Caco-2 (cell line): Measurements from ENCODE around the gene TMEM132C. TPM values are rescaled to one million over a fixed set of nuclear protein-coding genes. Genes with fewer than 3 reads are reported as not detected.

Experiments
- BruUV-seq: library from RNA; stranded (reverse); fragments of 400-500 nt; replicated peaks from 2 replicates; lab custom pipeline; 2021; lab: Mats Ljungman, UMichigan
- CTCF ChIA-PET: fragments of 300-600 bp; sonication (Branson Sonifier 250); formaldehyde crosslinking; loops from one replicate; lab custom pipeline; 2022; ENCODE audit warnings: antibody characterized with exemption; lab: Charles Lee
- POLR2A ChIA-PET: fragments of 300-600 bp; sonication (Branson Sonifier 250); formaldehyde crosslinking; loops from one replicate; lab custom pipeline; 2022; ENCODE audit warnings: antibody characterized with exemption; lab: Charles Lee
- DNase-seq, 2 experiments: peaks; one replicate each; pipeline versions ENCODE4 v3.0.0 to v3.0.0-alpha.2; 2020 to 2022
- H3K27me3 ChIP-seq: replicated peaks from 2 replicates; pipeline ENCODE4 v1.6.0; 2011; ENCODE audit warnings: low read length; ENCODE audit not compliant: control insufficient read depth, insufficient read depth
- H3K36me3 ChIP-seq: 2 replicates; pipeline ENCODE4 v1.5.1; 2011; ENCODE audit warnings: low read length; ENCODE audit not compliant: control insufficient read depth, insufficient read depth
- H3K4me1 ChIP-seq: fragments of 250-450 bp; sonication (Bioruptor Pico); 2 replicates; pipeline ENCODE4 v1.5.1; 2020; ENCODE audit warnings: mild to moderate bottlenecking
- H3K4me3 ChIP-seq: 2 replicates; pipeline ENCODE4 v1.5.1; 2011; ENCODE audit warnings: low read depth, mild to moderate bottlenecking, control low read depth, low read length
- H3K9me3 ChIP-seq: fragments of 250-450 bp; sonication (Bioruptor Pico); 2 replicates; pipeline ENCODE4 v1.5.1; 2020; ENCODE audit warnings: mild to moderate bottlenecking, moderate library complexity
- H3K27ac Mint-ChIP-seq: one replicate; pipeline ENCODE4 v1.8.0; 2022; ENCODE audit warnings: mixed read lengths; ENCODE audit not compliant: unreplicated experiment
- H3K27me3 Mint-ChIP-seq: one replicate; pipeline ENCODE4 v1.8.0; 2022; ENCODE audit warnings: mixed read lengths; ENCODE audit not compliant: insufficient read depth, unreplicated experiment
- H3K36me3 Mint-ChIP-seq: one replicate; pipeline ENCODE4 v1.8.0; 2022; ENCODE audit warnings: mild to moderate bottlenecking, mixed read lengths; ENCODE audit not compliant: insufficient read depth, unreplicated experiment
- H3K4me1 Mint-ChIP-seq: one replicate; pipeline ENCODE4 v1.8.0; 2022; ENCODE audit warnings: low read depth, mixed read lengths; ENCODE audit not compliant: unreplicated experiment
- H3K4me3 Mint-ChIP-seq: one replicate; pipeline ENCODE4 v1.8.0; 2022; ENCODE audit warnings: mild to moderate bottlenecking, moderate library complexity, mixed read lengths; ENCODE audit not compliant: unreplicated experiment
- H3K9me3 Mint-ChIP-seq: one replicate; pipeline ENCODE4 v1.8.0; 2022; ENCODE audit warnings: mixed read lengths; ENCODE audit not compliant: unreplicated experiment
- CTCF ChIP-seq, 2 experiments: fragments of 200-600 bp in 1 of 2; IDR thresholded peaks; 1 replicate in 1 of 2; 2 replicates in 1 of 2; pipeline versions ENCODE4 v1.5.1 to v1.8.0; 2011 to 2022; ENCODE audit warnings: antibody characterized with exemption in 1 of 2, control low read depth in 1 of 2, inconsistent platforms in 1 of 2, low read depth in 1 of 2, low read length in 1 of 2, mild to moderate bottlenecking in 1 of 2, moderate library complexity in 1 of 2; ENCODE audit not compliant: insufficient read depth in 1 of 2, severe bottlenecking in 1 of 2, unreplicated experiment in 1 of 2
- intact Hi-C: fragments of 100-400 bp; cut with micrococcal nuclease; formaldehyde crosslinking; loops from one replicate; pipeline ENCODE4 v1.10.0; 2022; ENCODE audit not compliant: unreplicated experiment
- total RNA-seq: library from RNA; stranded (reverse); gene quantifications from 2 replicates; pipeline ENCODE4 v1.2.3, GENCODE V29; 2022

TMEM132C gene
- total RNA-seq, 1 experiment from 2014 or later, result not detected

- Mint-ChIP-seq H3K27ac (no peak overlapping the region), H3K4me1 (no peaks in the 10 kb centered on the region), H3K27me3 (peaks cover 5% of the 10 kb centered on the region), H3K36me3 (no peaks in the 10 kb centered on the region), H3K4me3 (no peak overlapping the region), H3K9me3 (no peaks in the 10 kb centered on the region)
- intact Hi-C loops, result no loop called here
- H3K4me3 ChIP-seq, result no peak overlapping the region
- POLR2A ChIA-PET, result no interaction called here
- H3K36me3 ChIP-seq, result no peaks in the 10 kb centered on the region
- no TSS peak for BruUV-seq
- TF ChIP-seq CTCF (IDR thresholded peaks at IDR 0.05; ENCODE audit: insufficient read depth in 1 of 2, low read depth in 1 of 2, low read length in 1 of 2, severe bottlenecking in 1 of 2, unreplicated experiment in 1 of 2), result no peak
- H3K9me3 ChIP-seq, result no peaks in the 10 kb centered on the region
- no peaks in the 10 kb centered on the region for H3K4me1 ChIP-seq
- DNase-seq, result no peak
- no peaks in the 10 kb centered on the region for H3K27me3 ChIP-seq
- CTCF ChIA-PET, result interaction anchor here (0.7 kb wide), 1 partner anchor 332 kb away, joined by 3 read pairs; no protein-coding TSS in a partner anchor
These were observed 320.9 kb downstream of the TMEM132C start for GRCh38 chr12:128587918-128588317.

- H3K27me3 Mint-ChIP-seq, result peaks cover 4% of the 10 kb centered on the region
- no peak for DNase-seq
- no peaks in the 10 kb centered on the region for H3K36me3 Mint-ChIP-seq
- Histone ChIP-seq H3K27me3 (no peaks in the 10 kb centered on the region), H3K9me3 (no peaks in the 10 kb centered on the region), H3K36me3 (no peaks in the 10 kb centered on the region), H3K4me1 (no peaks in the 10 kb centered on the region), H3K4me3 (no peak overlapping the region)
- intact Hi-C loops, result no loop called here
- no peak overlapping the region for H3K4me3 Mint-ChIP-seq
- H3K4me1 Mint-ChIP-seq, result no peaks in the 10 kb centered on the region
- H3K9me3 Mint-ChIP-seq, result peaks cover 5% of the 10 kb centered on the region
- no TSS peak for BruUV-seq
- ChIA-PET POLR2A (no interaction called here), CTCF (no interaction called here)
- no peak overlapping the region for H3K27ac Mint-ChIP-seq
- no peak for TF ChIP-seq CTCF (IDR thresholded peaks at IDR 0.05; ENCODE audit: insufficient read depth in 1 of 2, low read depth in 1 of 2, low read length in 1 of 2, severe bottlenecking in 1 of 2, unreplicated experiment in 1 of 2)
These were observed 325.3 kb downstream of the TMEM132C start for GRCh38 chr12:128592220-128592744.

GRCh38 chr12:128594521-128594920 is 327.6 kb downstream of the TMEM132C start:
- no peak overlapping the region for H3K4me3 Mint-ChIP-seq
- no peaks in the 10 kb centered on the region for H3K36me3 Mint-ChIP-seq
- Histone ChIP-seq H3K4me1 (no peaks in the 10 kb centered on the region), H3K36me3 (no peaks in the 10 kb centered on the region), H3K27me3 (no peaks in the 10 kb centered on the region), H3K4me3 (no peak overlapping the region), H3K9me3 (no peaks in the 10 kb centered on the region)
- H3K27me3 Mint-ChIP-seq, result peaks cover 4% of the 10 kb centered on the region
- ChIA-PET CTCF (no interaction called here), POLR2A (no interaction called here)
- intact Hi-C loops, result no loop called here
- no peak for DNase-seq
- BruUV-seq, result no TSS peak
- no peak overlapping the region for H3K27ac Mint-ChIP-seq
- no peaks in the 10 kb centered on the region for H3K4me1 Mint-ChIP-seq
- peaks cover 10% of the 10 kb centered on the region for H3K9me3 Mint-ChIP-seq
- TF ChIP-seq CTCF (IDR thresholded peaks at IDR 0.05; ENCODE audit: insufficient read depth in 1 of 2, low read depth in 1 of 2, low read length in 1 of 2, severe bottlenecking in 1 of 2, unreplicated experiment in 1 of 2), result no peak
